ENCODE measurements around the gene CFAP69.
A peak's percentile ranks its signal among the peaks of the same experiment; 100 is the strongest.
"Not testable (repeated sequence)": the region's sequence is repeated elsewhere in the genome, so short reads cannot be mapped to it uniquely, and the experiment has no call there.

The CFAP69 gene

DNA sequence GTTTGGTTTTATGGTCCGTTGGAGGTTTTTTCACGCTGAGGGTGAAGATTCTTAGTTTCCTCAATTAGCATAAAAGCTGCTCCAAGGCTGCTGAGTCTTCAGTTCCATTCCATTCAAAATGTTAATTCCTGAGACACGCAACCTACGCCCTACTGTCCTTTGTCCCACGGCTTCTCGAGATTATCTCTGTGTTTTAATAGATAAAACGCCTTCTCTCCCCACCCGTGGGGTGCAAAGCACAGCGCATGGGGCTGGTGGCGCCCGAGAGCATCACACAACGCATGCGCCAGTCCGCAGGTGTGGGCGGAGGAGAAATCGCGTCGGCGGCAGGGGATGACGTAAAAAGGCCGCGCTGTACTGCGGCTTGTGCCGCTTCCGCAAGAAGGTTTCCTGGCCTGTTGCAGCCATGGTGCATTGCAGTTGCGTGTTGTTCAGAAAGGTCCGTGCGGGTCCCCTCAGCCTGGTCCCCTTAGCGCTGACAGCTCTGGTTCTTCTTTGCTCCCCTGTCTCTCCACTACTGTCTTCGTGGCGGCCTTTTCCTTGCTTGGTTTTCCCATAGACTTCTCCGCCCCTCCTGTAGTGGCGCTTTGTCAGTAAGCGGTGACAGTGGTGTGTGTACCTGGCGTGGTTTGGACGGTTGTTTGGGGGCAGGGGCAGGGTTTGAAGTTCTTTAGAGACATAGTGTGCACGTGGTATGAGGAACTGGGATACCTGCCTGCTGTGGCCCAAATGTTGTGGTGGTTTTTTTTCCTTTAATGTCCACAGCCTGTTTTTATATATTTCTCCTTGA, 101.6 kb downstream of the CFAP69 start, which contains the start of gene GTPBP10:
TSS of gene GTPBP10 (plus strand) at position 381 of the 790 bp plus-strand sequence. CDS start at position 407, 26 bp downstream.
- DNase-seq = peak; percentile 95 to 96

DNA sequence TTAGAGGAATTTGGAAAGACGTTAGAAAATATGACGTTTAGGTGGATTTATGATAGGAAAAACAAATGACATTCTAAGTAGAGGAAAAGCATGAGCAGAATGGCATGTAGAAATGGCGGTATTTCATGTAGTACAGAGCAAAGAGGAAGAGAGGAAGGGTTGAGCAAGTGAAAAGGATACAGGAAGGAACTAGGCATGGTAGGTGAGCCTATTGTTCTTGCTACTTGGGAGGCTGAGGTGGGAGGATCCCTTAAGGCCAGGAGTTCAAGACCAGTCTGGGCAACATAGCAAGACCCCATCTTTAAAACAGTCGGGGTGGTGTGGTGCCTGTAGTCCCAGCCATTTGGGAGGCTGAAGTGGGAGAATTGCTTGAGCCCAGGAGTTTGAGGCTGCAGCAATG, 102.8 kb downstream of the CFAP69 start:
- DNase-seq = no peak

DNA sequence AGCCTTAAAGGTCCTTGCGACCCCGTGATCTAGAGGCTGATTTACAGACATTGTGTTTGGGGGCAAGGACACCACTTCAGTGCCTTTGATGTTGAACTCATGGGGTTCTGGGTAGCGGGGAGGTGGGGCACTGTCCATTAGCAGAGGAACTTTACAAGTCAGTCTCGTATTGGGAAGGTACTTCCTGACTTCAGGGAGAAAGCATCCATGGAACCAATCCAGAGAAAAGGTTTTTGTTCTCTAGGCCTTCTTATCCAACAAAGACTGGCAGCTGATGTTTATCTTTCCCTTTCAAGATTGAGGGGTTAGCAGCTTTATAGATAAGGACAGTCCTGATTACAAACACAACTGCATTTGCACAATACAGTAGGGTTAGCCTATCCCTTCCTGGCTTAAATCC, 104.3 kb downstream of the CFAP69 start:
- no peak for DNase-seq

DNA sequence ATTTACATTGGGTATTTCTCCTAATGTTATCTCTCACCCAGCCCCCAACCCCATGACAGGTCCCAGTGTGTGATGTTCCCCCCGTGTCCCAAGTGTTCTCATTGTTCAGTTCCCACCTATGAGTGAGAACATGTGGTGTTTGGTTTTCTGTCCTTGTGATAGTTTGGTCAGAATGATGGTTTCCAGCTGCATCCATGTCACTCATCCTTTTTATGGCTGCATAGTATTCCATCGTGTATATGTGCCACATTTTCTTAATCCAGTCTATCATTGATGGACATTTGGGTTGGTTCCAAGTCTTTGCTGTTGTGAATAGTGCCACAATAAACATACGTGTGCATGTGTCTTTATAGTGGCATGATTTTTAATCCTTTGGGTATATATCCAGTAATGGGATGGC, 105.1 kb downstream of the CFAP69 start:
- not testable (repeated sequence) for DNase-seq

DNA sequence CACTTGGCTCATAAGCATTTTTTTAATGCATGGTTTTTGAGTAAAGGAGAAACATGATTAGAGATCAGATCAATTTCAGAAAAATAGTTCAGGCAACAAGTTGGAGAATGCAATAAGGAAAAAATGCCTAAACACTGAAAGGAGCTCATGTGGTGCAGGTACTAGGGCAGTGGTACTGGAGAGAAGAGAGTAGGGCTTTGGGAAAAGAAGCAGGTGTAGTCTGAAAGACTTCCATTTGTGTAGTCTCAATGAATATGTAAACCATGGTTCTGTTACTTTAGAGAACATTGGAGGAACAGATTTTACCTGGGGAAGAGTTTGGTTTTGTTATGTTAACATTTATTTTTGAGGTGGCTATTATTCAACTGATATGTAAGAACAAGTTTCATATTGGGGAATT, 107.0 kb downstream of the CFAP69 start:
- DNase-seq = no peak
